Measurements from ENCODE around the gene MGLL.

Gene MGLL

DNA sequence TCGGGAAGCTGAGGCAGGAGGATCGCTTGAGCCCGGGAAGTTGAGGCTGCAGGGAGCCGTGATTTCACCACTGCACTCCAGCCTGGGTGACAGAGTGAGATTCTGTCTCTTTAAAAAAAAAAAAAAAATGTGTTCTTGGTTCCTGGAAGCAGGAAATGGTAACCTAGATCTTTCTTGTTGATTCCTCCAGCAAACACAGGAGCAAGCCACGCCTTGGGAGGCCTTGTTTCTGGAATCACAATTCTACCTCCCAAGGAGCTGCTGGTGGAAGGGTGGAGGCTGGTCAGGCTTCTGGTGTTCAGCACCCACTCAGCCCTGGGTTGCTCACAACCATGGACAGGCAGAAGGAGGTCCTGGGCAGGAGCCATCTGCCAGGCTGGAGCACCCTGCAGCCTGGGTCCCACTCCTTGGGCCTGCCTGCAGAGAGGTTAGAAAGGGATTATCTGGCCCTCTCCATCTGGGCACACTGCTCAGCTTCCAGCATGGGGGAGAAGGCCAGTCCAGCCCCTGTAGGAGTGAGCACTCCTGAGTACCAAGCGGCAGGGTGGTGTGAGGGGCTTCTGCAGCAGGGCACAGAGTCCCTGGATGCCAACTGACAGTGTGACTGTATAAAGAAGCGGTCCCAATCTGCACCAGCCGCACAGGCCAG lies 84.0 kb downstream of the MGLL start:
- DNase-seq, result peak; percentile 71

DNA sequence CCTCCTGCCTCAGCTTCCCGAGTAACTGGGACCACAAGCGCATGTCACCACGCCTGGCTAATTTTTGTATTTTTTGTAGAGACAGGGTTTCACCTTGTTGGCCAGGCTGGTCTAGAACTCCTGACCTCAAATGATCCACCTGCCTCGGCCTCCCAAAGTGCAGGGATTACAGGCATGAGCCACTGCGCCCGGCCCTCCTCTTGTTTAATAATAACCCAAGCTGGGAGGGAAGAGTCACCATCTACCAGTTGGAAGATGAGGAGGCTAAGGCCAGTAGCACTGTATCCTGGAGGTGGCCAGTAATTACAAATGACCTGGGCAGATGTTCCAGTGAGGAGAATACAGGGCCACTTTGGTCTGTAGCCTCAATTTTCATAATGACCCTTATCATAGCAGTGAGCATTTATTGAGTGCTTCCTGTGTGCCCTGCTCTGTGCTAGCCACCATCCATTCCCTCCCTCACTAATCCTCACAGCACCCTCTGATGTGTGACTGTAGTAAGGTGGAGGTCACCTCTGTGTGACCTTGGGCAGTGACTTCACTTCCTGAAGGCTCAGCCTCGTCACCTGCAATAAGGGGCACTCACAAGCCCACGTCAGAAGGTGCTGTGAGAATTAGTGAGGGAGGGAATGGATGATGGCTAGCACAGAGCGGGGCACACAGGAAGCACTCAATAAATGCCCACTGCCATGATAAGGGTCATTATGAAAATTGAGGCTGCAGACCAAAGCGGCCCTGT lies 85.3 kb downstream of the MGLL start:
- DNase-seq, result no peak

DNA sequence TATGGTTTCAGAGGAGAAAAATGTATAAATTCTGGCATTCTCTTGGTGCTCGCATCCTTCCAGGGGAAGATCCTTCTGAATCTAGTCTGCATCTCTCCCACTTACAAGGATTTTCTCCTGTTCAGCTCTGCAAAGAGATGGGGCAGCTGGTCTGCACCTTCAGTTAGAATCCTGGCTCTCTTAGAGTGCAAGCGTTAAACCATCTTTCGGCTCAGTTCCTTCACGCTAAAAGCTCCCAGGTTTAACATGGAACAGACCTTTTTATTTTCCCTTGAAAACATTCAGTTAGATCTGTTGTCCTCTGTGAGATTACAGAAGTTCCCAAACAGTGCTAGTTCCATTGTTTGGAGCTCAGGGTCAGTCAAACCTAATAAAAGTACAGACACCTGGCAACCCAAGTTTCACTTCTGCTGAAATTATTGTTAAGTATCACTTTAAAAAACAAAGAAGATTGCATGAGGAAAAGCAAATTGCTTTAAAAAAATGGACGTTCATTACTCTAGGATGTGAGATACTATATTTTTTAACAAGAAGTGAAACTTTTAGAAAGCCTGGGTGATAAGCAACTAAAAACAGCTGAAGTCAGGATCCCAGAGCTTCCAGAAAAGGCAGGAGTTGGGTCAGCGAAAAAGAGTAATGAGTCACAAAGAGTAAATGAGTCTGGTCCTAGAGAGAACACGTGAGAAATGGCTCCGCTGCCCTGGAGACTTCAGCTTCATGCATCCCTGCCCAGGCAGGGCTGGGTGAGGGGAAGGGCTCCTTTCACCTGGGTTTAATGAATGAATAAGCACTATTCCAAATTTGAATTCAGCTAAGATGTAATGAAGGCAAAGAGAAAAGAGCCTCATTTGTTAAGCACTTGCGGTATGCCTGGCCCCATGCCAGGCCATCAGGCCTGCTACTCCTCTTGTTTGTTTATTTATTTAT lies 86.3 kb downstream of the MGLL start:
- peak; percentile 76 for DNase-seq

DNA sequence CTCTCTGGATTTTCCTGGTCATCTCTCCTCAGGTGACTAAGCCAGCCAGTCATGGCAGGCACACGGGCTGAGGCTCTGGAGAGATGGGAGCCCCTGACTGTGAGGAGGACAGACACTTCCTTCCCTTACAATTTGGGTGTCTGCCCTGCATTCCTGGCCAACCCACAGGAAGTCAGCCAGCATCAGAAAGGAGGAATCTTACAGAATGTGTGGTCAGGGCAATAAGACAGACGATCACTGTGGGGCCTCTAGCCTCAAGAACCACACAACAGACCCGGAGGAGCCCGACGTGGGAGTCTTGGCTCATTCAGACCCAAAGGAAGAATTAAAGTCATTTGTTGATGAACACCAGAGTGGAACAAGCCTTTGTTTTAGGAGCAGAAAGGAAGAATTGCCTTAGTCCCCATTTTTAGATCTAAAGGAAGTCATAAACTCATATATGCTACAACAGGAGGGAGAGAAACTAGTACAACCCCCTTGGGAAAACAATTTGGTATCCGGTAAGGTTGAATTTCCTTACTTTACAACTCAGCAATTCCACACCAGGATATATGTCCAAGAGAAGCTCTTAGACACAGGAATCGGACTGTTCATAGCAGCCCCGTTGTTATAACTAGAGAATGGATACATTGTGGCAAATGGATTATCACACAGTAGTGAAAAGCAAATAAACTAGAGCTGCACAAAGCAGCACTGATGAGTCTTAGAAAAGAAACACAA lies 87.4 kb downstream of the MGLL start:
- peak; percentile 100 for DNase-seq

DNA sequence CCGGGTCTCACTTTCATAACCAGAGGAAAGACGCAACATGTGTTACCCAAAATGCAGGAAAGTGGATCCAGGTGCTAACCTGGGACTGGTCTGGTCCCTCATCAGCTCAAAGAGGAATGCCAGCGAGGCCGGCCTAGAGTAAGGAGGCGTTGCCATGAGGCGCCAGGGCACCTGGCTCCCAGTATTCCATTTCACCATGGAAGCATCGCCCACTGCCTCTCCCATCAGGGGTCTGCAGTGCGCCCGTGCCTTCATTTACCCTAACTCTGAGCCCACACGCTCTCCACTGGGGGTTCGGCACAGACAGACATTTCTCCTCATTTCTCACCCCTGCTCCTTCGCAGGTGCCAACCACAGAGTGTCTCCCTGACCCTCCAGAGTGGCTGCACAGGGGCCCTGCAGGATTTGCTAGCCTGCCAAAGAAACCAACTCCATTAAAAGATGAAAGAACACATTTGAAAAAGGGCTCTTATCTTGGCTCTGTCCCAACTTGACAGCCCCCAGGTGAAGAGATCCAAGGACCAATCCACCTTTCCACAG lies 88.1 kb downstream of the MGLL start:
- no peak for DNase-seq

DNA sequence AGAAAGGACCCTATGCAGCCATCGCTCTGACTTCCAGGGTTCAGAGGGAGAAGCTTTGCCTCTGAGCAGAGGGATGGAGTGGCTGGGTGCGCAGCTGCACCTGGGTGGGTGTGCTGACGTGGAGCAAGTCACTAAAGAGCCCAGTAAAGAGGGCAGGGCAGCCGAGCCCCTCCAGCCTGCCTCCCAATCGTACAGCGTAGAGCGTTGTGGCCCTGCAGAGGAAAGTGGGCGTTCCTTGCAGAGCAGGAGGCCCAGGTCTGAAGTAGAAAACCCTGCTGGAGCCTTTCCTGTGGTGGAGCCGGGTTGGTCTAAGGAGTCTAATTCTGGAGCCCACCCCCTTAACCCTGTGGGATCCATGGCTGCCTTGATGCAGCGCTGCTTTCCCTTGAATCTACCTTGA lies 88.5 kb downstream of the MGLL start:
- no peak for DNase-seq

DNA sequence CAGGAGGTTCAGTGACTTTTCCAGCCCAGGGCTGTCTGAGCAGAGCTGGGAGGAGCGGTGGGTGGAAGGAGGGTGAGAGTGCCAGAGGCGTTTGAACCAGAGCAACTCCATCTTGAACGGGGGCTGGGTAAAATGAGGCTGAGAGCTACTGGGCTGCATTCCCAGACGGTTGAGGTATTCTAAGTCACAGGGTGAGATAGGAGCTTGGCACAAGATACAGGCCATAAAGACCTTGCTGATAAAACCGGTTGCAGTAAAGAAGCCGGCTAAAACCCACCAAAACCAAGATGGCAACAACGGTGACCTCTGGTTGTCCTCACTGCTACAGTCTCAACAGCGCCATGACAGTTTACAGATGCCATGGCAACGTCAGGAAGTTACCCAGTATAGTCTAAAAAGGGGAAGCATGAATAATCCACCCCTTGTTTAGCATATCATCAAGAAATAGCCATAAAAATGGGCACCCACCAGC lies 89.4 kb downstream of the MGLL start:
- no peak for DNase-seq

DNA sequence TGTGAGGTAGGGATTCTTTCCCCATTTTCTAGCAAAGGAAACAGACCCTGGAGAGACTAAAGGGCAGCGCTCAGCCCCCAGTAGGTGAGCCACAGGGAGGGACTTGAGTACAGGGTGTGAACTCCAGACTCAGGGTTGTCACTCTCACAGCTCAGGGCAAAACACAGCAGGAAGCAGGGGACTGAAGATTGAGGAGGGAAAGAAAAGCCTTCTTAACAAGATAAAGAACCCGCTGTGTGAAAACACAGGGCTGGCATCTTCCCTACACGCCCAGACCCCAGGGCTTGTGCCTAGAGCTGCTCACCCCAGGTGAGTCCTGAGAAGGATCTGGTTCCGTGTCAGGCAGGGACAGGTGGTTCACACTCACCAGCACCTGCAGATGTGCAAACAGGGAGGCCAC lies 90.0 kb downstream of the MGLL start:
- no peak for DNase-seq

DNA sequence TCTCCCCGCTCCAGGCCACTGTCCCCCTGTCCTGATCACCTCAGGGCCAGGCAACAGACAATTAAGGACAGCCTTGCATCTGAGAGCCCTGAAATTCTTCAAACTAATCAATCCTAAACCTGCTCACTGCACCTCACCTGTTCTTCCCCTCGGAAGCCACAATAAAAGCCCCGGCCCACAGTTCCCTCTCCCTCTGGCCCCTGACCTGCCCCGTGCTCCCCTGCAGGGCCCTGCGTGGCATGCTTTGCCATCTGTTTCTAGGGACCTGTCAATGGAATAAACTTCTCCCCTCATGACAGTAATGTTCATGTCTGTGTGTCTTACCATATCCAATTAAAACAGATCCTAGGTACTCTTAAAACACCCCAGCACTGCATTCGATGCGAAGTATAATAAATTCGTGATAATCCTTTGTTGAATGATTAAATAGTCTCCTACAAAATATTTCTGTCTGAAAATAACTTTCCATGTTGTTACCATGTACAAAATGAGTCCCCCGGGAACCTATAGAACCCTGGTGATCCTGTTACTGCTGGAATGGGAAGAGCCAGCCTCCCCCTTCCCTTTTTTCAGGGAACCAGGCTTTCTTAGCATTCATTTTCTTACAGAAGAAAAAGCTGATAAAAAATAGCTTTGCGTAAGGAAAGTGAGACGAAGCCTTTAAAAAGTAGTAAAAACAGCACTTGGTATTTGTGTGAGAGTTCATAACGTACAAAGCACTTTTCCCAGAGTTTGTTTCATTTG lies 90.6 kb downstream of the MGLL start:
- no peak for DNase-seq

DNA sequence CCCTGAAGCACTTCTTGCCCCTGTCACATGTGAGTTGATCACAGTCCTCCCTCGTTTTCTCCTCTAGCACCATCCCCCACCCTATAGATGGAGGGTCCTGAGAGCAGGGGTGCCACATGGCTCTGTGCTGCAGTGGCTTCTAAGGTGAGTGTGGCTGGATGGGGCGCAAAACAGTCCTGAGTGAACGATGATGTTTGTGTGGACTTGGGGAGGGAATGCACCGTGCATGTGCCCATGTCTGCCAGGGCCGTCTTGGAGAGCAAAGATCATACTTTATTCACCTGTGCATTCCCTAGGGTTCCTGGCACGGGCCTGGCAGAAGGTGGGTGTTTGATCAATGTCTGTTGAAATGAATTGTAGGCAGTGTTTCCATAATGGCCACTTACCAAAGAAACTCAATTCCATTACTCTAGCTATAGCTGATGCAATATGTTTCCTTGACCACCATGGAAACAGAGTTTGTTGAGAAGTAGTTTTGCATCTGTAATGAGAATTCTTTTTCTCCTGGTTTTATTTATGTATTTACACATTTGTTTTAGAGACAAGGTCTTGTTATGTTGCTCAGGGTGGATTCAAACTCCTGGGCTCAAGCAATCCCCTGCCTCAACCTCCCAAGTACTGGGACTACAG lies 91.5 kb downstream of the MGLL start:
- DNase-seq, result no peak

DNA sequence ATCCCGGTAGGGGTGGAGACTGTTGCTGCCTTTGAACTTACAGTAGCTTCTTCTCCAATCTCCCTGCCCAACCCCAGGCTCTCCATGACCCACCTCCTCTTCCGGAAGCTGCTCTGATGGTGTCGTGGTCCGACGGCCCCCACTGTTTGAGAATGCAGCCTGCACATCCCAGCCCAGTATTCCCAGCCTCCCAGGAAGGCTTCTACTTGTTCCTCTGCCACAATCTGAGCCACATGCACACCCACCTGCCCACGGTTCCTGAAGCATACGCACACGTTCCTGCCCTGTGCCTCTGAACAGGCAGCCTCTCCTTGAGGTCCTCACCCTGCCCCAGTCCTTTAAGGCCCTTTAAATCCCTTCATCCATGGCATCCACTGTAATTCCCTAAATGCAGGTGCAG lies 92.1 kb downstream of the MGLL start:
- no peak for DNase-seq

DNA sequence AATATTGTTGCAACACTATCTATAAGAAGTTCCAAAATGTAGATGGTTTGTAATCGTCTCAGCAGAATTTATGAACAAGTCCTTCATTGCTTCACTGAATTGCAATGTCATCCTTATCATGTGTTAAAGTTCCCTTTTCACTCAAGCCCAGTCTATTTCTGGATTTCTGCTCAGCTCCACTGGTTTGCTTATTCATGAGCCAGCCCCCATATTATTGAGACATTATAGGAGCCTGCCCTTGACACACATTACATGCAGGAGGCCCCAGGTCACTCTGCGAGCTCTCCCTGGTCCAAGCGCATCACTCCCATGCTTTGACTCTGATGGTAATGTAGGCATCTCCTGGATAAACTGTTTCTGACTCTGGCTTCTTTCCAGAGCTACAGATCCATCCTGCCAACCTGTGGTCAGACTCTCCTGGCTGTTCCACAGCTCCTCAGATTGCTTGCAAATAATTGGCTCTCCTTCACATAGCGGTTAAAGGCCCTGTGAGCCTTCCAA lies 92.7 kb downstream of the MGLL start:
- no peak for DNase-seq

DNA sequence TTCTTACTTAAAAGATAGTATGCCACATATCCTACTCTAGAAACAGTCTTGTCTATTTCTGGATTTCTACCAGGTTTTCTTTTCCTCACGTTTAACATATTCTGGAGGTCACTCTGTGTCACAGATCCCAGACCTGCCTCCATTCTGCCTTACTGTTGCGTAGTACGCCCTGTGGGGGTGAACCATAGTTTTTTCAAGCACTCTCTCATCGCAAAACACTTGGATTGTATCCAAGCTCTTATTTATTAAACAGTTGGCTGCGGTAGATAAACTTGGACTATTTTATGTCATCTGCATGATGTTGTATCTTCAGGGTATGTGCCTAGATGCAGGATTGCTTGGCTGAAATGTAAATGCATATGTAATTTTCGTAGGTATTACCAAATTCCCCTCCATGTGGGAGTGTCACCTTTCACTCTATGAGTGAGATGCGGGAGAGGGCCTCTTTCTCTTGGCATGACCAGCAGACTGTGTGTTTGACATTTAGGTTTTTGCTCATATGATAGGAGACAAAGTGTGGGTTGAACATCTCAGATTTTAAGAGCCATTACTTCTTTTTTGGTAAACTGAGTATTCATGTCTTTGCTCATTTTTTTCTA lies 93.8 kb downstream of the MGLL start:
- no peak for DNase-seq

DNA sequence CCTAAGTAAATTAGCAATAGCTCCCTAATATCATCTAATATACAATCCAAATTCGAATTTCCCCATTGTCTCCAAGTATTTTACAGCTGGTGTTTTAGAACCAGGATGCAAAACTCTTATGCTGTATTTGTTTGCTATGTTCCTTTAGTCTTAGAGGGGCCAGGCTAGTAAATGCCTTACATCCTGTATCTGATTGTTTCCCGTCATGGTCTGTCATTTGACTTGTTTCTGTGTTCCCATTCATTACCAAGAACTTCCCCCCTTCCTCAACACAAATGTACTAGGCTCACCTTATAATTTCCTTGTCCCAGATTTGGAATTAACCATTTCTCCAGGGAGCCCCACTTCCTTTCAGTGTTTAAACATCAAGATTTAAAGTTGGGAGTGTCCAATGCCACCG lies 95.4 kb downstream of the MGLL start:
- no peak for DNase-seq

DNA sequence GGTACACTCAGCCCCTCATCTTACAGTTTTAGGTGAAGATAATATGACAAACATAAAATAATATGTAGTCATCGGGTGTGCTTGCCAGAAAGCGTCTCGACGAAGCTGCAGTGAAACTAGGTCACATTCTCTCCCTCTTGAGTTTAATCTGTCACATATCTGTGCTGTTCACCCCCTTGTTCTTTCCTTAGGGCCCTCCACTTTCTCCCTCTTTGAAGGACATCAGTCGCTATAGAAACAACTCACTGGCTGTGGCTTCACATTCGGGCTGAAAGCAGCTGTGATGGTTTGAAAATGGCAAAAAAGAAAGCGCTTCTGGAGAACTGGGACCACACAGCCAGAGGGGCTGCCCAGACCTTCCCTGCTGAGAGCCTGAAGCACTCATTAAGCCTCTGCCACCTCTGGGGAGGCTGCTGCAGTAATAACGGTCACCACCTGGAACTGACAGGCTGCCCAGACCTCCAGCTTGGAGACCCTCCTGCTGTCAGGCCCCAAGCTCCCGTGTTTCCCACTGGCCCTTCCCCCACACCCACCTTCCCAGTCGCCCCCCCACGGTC lies 99.2 kb downstream of the MGLL start:
- peak; percentile 33 for DNase-seq

DNA sequence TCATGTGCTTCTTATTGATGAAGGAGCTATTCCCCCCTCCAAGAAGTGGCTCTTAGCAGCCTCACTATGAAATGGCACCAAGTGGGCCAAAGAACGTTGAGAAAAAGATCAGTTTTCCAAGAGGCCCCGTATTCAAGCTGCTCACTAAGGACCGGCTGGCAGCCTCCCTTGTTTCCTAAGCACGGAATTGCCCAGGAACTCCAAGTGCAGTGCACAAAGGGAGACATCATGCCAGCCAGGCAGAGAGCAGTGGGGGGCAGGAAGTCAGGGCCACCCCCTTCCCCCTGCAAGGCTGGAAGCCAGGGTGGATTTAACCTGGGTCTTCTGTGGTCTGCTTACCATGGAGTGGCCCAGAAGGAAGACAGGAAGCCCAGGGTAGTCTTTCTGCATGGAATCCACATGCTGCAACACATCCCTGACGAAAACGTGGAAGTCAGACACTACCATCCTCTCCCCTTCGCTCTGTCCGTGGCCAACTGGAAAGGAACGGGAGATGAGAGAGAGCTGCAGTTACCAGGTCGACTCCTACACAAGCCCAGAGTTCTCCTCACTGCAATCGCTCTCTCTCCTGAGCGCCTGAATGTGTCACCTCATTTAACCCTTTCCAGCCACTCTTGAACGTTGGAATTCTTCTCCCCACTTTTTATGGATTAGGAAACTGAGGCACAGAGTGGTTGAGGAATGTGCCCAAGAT lies 100.1 kb downstream of the MGLL start:
- no peak for DNase-seq

DNA sequence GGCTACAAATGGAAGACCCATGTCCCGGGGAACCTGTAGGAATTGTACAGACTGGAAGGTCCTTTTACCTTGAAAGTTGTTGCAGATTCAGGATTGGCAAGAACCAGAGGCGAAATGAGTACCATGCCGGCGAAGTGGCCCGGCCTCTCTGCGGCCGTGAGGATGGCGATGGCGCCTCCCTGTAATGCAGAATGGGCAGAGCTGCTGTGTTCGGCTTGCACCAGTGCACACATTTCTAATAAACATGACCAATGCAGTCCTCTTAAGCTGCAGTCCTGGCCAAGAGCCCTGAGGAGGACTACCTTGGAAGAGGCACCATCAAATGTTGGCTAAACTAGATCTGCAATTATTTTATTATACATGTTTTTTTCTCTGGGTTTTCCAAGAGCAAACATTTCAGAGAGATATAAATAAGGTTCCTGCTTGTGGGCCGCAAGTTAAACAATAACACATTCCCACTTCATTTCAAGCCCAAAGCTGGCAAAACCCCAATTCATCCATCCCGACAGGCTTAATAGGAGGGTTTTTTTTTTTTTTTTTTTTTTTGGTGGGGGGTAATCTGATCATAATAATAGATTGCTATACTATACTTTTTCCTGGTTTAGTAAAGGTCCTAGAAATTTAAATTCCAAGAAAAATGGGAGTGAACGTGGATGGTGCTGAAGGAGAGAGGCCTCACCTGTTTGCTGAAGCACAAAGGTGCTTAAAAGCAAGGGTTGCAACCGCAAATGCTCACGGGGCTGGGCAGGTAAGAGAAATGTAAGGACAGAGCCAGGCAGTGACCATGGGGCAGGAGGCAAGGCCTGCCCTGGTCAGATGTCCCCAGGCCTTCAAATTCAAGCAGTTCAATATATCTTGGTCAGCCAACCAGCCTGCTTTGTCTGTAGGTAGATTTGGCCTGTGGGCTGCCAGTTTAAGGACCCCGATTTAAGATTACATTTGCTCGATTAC lies 101.1 kb downstream of the MGLL start:
- no peak for DNase-seq

DNA sequence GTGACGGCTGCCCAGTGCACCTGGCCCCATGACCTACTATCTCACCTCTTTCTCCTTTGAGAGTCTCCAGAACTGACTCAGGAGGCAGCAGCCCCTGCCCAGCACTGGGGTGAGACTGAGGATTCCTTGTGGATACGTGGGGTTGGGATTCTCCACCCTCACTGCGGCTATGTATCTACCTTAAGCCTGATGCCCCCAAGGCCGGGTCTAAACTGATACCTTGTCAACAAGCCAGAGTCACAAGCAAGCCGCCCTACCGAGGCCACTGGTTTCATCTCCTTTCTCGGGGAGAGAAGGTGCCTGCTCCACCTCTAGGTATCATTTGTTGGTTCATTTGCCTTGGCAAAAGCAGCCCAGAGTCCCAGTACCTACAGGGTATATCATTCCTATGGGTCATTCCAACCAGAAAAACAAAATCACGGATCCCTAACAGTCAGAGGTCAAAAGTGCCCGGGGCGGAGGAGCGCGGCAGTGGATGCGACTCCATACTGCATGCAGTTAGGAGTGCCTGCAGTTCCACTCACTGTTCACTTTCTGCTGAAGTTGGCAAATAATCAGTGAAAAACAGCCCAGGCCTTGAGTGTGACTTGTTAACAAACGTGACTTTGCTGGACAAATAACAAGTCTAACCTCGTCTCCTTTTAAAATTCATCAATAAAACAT lies 102.0 kb downstream of the MGLL start:
- no peak for DNase-seq

Measured in fibroblast of skin of scalp (primary cell).